OCI-LY1 (cell line): Measurements from ENCODE around the gene ISL1.

Experiments
- H2AFZ ChIP-seq: fragments of 200-600 bp; sonication (generic), shearing (Covaris generic); 2 replicates; pipeline ENCODE4 v1.6.0; 2014; ENCODE audit warnings: antibody characterized with exemption, mild to moderate bottlenecking, low read length
- H3F3A ChIP-seq: fragments of 200-600 bp; sonication (generic), shearing (Covaris generic); 2 replicates; pipeline ENCODE4 v1.6.0; 2014; ENCODE audit warnings: mild to moderate bottlenecking, antibody characterized with exemption, low read length, moderate library complexity; ENCODE audit not compliant: insufficient read depth
- H3K27ac ChIP-seq: fragments of 200-600 bp; sonication (generic); 2 replicates; pipeline ENCODE4 v1.5.1; 2014; ENCODE audit warnings: low read length, mixed run types, mild to moderate bottlenecking, low read depth; ENCODE audit not compliant: poor library complexity, severe bottlenecking
- H3K27me3 ChIP-seq: fragments of 200-600 bp; sonication (generic); 2 replicates; pipeline ENCODE4 v1.6.0; 2014; ENCODE audit warnings: antibody characterized with exemption, mild to moderate bottlenecking, low read length, moderate library complexity; ENCODE audit not compliant: insufficient read depth
- H3K36me3 ChIP-seq: fragments of 200-600 bp; sonication (generic); 2 replicates; pipeline ENCODE4 v1.6.1; 2014; ENCODE audit warnings: mild to moderate bottlenecking, antibody characterized with exemption, low read length, moderate library complexity, mixed read lengths; ENCODE audit not compliant: insufficient read depth
- H3K4me1 ChIP-seq: fragments of 200-600 bp; sonication (generic); 2 replicates; pipeline ENCODE4 v1.5.1; 2014; ENCODE audit warnings: mild to moderate bottlenecking, low read length, moderate library complexity; ENCODE audit not compliant: insufficient read depth, severe bottlenecking
- H3K4me2 ChIP-seq: fragments of 200-600 bp; sonication (generic), shearing (Covaris generic); 2 replicates; pipeline ENCODE4 v1.6.1; 2014; ENCODE audit warnings: low read length
- H3K4me3 ChIP-seq: fragments of 200-600 bp; sonication (generic); 2 replicates; pipeline ENCODE4 v1.5.1; 2014; ENCODE audit warnings: low read length, low read depth, mild to moderate bottlenecking, mixed read lengths; ENCODE audit not compliant: poor library complexity, severe bottlenecking
- H3K79me2 ChIP-seq: fragments of 200-600 bp; shearing (Covaris generic); 2 replicates; pipeline ENCODE4 v1.6.1; 2016; ENCODE audit warnings: mixed run types, low read length, mixed read lengths; ENCODE audit not compliant: insufficient read depth
- H3K9ac ChIP-seq: fragments of 200-600 bp; sonication (generic), shearing (Covaris generic); 2 replicates; pipeline ENCODE4 v1.6.1; 2014; ENCODE audit warnings: mild to moderate bottlenecking, low read length, mixed read lengths
- H3K9me2 ChIP-seq: fragments of 200-600 bp; sonication (generic), shearing (Covaris generic); 2 replicates; pipeline ENCODE4 v1.6.1; 2014; ENCODE audit warnings: low read depth, mild to moderate bottlenecking, low read length, mixed read lengths
- H3K9me3 ChIP-seq: fragments of 200-600 bp; shearing (Covaris generic); 2 replicates; pipeline ENCODE4 v1.6.1; 2014; ENCODE audit warnings: low read length, mixed read lengths
- H4K20me1 ChIP-seq: fragments of 200-600 bp; sonication (generic), shearing (Covaris generic); 2 replicates; pipeline ENCODE4 v1.6.0; 2016; ENCODE audit warnings: mild to moderate bottlenecking, low read length; ENCODE audit not compliant: insufficient read depth
- CTCF ChIP-seq: fragments of 200-600 bp; sonication (generic), shearing (Covaris generic); IDR thresholded peaks from 2 replicates; pipeline ENCODE4 v1.5.1; 2017; ENCODE audit warnings: mild to moderate bottlenecking, antibody characterized with exemption, low read length, moderate library complexity, mixed read lengths
- EZH2 ChIP-seq: fragments of 200-600 bp; sonication (generic), shearing (Covaris generic); IDR thresholded peaks from 2 replicates; pipeline ENCODE4 v1.8.0; 2017; ENCODE audit warnings: borderline replicate concordance, mixed run types, mild to moderate bottlenecking, antibody characterized with exemption, low read length, moderate library complexity, mixed read lengths

Gene ISL1

GRCh38 chr5:51383131-51384121, at the start of gene ISL1:
TSS of gene ISL1 (plus strand) at chr5:51383448. CDS start at chr5:51383672, 224 bp downstream.
- H3K9me2 ChIP-seq = no peaks in the 10 kb centered on the region
- H3K4me3 ChIP-seq = no peak within 1 kb of the TSS
- no peak within 1 kb of the TSS for H3K27ac ChIP-seq
- no peaks in the 10 kb centered on the region for H3K79me2 ChIP-seq
- no peak within 1 kb of the TSS for H3K9ac ChIP-seq
- no peaks in the 10 kb centered on the region for H3K36me3 ChIP-seq
- H3K27me3 ChIP-seq = no peaks in the 10 kb centered on the region
- H4K20me1 ChIP-seq = no peaks in the 10 kb centered on the region
- no peaks in the 10 kb centered on the region for H3K4me1 ChIP-seq
- no peak within 1 kb of the TSS for H2AFZ ChIP-seq
- H3F3A ChIP-seq = no peaks in the 10 kb centered on the region
- TF ChIP-seq CTCF = no peak
- TF ChIP-seq EZH2 = no peak
- no peaks in the 10 kb centered on the region for H3K9me3 ChIP-seq
- no peak within 1 kb of the TSS for H3K4me2 ChIP-seq

GRCh38 chr5:51336878-51337277, 46.4 kb upstream of the ISL1 start:
- TF ChIP-seq CTCF (no peak), EZH2 (no peak)
- H3K79me2 ChIP-seq = no peaks in the 10 kb centered on the region

GRCh38 chr5:51345106-51345505, 38.1 kb upstream of the ISL1 start:
- Histone ChIP-seq H3K9ac (no peak overlapping the region), H3F3A (no peaks in the 10 kb centered on the region), H3K79me2 (no peaks in the 10 kb centered on the region), H3K4me3 (no peak overlapping the region), H3K4me1 (no peaks in the 10 kb centered on the region), H3K27me3 (no peaks in the 10 kb centered on the region), H3K27ac (no peak overlapping the region), H3K36me3 (no peaks in the 10 kb centered on the region), H2AFZ (no peak overlapping the region), H4K20me1 (no peaks in the 10 kb centered on the region), H3K9me3 (no peaks in the 10 kb centered on the region), H3K9me2 (no peaks in the 10 kb centered on the region), H3K4me2 (no peak overlapping the region)
- TF ChIP-seq CTCF (no peak), EZH2 (no peak)

More at GRCh38 chr5:51336878-51337277, 46.4 kb upstream of the ISL1 start:
- Histone ChIP-seq H3K9me2 (no peaks in the 10 kb centered on the region), H3K9me3 (no peaks in the 10 kb centered on the region), H3K27ac (no peak overlapping the region), H3K4me3 (no peak overlapping the region), H3K4me1 (no peaks in the 10 kb centered on the region), H2AFZ (no peak overlapping the region), H3K36me3 (no peaks in the 10 kb centered on the region), H3K9ac (no peak overlapping the region), H4K20me1 (no peaks in the 10 kb centered on the region), H3K27me3 (no peaks in the 10 kb centered on the region), H3F3A (no peaks in the 10 kb centered on the region), H3K4me2 (no peak overlapping the region)
